ENCODE results near the gene UGT1A1. TPM values are rescaled to one million over a fixed set of nuclear protein-coding genes. Genes with fewer than 3 reads are reported as not detected.

UGT1A1 gene
- total RNA-seq, 2 donors from 2014 or later = 0.11 to 0.32 TPM

DNA sequence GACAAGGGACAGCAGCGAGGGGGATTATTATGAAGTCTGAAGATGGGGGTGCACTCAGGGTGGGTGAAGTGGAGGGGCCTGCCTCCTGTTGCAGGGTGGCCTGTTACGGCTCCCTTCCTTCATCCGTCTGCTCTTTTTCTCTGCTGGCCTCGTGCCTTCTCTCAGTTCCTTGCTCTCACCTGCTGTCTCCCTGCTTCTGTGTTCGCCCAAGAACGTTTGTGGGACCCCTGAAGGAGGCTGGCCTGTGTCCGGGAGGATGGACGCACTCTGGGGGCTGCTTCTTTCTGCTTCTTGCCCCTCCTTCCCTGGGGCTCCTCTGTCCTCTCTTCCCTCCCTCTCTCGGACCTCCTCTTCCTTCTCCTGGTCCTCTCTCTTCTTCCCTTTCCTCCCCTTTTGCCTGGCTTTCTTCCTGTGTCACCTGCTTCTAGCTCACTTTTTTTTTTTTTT, 31.8 kb downstream of the UGT1A1 start:
- Histone ChIP-seq H3K27ac (no peak overlapping the region), H3K4me3 (no peak overlapping the region), H3K36me3 (no peaks in the 10 kb centered on the region), H3K4me1 (replicated peaks) (no peaks in the 10 kb centered on the region), H3K9me3 (no peaks in the 10 kb centered on the region), H3K27me3 (replicated peaks; ENCODE audit: insufficient read depth) (no peaks in the 10 kb centered on the region)
- 77% methylated on average over 9 of the region's 9 CpGs for WGBS
- TF ChIP-seq, protein P1, sequence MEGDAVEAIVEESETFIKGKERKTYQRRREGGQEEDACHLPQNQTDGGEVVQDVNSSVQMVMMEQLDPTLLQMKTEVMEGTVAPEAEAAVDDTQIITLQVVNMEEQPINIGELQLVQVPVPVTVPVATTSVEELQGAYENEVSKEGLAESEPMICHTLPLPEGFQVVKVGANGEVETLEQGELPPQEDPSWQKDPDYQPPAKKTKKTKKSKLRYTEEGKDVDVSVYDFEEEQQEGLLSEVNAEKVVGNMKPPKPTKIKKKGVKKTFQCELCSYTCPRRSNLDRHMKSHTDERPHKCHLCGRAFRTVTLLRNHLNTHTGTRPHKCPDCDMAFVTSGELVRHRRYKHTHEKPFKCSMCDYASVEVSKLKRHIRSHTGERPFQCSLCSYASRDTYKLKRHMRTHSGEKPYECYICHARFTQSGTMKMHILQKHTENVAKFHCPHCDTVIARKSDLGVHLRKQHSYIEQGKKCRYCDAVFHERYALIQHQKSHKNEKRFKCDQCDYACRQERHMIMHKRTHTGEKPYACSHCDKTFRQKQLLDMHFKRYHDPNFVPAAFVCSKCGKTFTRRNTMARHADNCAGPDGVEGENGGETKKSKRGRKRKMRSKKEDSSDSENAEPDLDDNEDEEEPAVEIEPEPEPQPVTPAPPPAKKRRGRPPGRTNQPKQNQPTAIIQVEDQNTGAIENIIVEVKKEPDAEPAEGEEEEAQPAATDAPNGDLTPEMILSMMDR (IDR thresholded peaks at IDR 0.05) = no peak
- TF ChIP-seq POLR2A (IDR thresholded peaks at IDR 0.05) (no peak), POLR2AphosphoS5 (IDR thresholded peaks at IDR 0.05) (no peak)
- DNase-seq (ENCODE audit: low spot score) = no peak
- intact Hi-C loops (cut with DNase I) = no loop called here

DNA sequence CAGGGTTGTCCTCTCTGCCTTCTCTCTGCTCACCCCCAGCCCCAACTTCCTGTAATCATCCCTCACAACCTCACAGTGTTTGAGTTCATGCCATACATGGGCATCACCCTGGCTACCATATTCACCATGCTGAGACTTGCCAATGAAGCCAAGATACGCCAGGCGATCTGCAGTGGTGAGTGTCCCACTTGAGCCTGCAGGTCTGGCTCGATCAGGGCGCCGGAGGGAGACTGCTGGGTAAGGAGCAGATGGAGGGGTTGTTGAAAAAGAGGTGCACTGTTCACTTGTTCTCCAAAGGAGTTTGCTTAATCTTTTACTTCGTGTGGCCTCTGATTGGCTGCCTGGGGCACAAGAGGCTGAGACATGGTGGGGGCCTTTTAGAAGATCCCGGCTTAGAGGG, 32.6 kb downstream of the UGT1A1 start:
- TF ChIP-seq POLR2A (IDR thresholded peaks at IDR 0.05) (no peak), POLR2AphosphoS5 (IDR thresholded peaks at IDR 0.05) (no peak)
- Histone ChIP-seq H3K36me3 (no peaks in the 10 kb centered on the region), H3K27me3 (replicated peaks; ENCODE audit: insufficient read depth) (no peaks in the 10 kb centered on the region), H3K9me3 (no peaks in the 10 kb centered on the region), H3K27ac (no peak overlapping the region), H3K4me1 (replicated peaks) (no peaks in the 10 kb centered on the region), H3K4me3 (no peak overlapping the region)
- intact Hi-C loops (cut with DNase I) = no loop called here
- 85% methylated on average over 7 of the region's 7 CpGs for WGBS
- no peak for DNase-seq (ENCODE audit: low spot score)

DNA sequence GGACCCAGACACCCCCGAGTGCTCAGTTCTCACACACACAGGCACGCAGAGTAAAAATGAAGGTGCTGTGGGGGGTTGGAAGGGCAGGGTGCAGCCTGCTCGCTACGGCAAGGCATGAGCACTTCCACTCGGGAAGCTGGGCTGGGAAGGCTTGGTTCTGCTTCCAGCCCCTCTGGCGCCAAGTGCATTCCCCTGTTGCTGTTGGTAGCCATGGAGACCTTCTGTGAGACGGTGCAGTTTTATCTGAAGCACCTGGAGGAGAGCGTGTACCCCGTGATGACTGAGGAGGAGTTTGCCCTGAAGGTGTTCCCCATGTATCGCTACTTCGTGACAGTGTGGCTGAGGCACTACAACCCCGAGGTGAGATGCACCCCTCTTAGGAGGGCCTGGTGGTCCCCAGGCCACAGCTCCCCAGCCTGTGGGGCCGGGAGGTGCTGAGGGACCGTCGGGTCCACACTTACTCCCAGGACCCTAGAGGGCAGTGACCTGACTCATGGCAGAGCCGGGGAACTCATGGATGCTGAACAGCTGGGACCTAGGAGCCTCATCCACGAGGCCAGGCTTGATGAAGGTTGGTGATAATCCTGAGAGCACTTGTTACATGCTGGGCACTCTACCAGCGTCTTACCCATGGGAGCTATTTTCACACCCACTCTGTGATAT, 33.5 kb downstream of the UGT1A1 start:
- no peak for DNase-seq (ENCODE audit: low spot score)
- Histone ChIP-seq H3K27ac (no peak overlapping the region), H3K36me3 (no peaks in the 10 kb centered on the region), H3K4me3 (no peak overlapping the region), H3K4me1 (replicated peaks) (no peaks in the 10 kb centered on the region), H3K27me3 (replicated peaks; ENCODE audit: insufficient read depth) (no peaks in the 10 kb centered on the region), H3K9me3 (no peaks in the 10 kb centered on the region)
- intact Hi-C loops (cut with DNase I) = no loop called here
- TF ChIP-seq POLR2A (IDR thresholded peaks at IDR 0.05) = no peak
- no peak for TF ChIP-seq POLR2AphosphoS5 (IDR thresholded peaks at IDR 0.05)
- TF ChIP-seq, protein P1 (IDR thresholded peaks at IDR 0.05) = no peak
- WGBS = 73% methylated on average over 18 of the region's 18 CpGs

DNA sequence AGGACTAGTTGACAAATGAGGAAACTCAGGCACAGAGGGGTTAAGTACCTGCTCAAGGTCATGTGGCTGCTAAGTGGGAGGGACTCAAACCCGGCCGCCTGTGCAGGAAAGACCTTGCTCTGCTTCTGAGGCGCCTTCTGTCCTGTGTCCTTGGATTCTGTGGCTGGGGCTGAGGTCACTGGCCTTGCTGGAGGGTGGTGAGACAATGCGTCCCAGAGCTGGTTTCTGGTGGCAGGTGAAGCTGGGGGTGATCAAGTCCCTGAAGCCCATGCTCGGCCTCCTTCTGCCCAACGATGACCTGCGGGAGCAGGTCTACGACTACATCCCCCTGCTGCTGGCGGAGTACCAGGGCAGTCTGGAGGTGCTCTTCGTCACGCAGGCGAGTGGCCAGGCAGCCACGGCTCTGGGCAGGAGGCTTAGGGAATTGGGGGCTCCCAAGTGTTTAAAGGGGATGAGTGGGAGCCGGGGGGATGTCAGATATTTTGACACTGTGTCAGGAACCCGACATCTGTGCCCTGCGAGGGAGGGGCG, 34.1 kb downstream of the UGT1A1 start:
- intact Hi-C loops (cut with DNase I) = no loop called here
- no peak overlapping the region for H3K27ac ChIP-seq
- H3K27me3 ChIP-seq (replicated peaks; ENCODE audit: insufficient read depth) = no peaks in the 10 kb centered on the region
- no peaks in the 10 kb centered on the region for H3K36me3 ChIP-seq
- TF ChIP-seq POLR2AphosphoS5 (IDR thresholded peaks at IDR 0.05) (no peak), POLR2A (IDR thresholded peaks at IDR 0.05) (no peak)
- TF ChIP-seq, protein P1 (IDR thresholded peaks at IDR 0.05) = no peak
- no peak for DNase-seq (ENCODE audit: low spot score)
- no peak overlapping the region for H3K4me3 ChIP-seq
- H3K4me1 ChIP-seq (replicated peaks) = no peaks in the 10 kb centered on the region
- H3K9me3 ChIP-seq = no peaks in the 10 kb centered on the region
- WGBS = 81% methylated on average over 17 of the region's 17 CpGs

DNA sequence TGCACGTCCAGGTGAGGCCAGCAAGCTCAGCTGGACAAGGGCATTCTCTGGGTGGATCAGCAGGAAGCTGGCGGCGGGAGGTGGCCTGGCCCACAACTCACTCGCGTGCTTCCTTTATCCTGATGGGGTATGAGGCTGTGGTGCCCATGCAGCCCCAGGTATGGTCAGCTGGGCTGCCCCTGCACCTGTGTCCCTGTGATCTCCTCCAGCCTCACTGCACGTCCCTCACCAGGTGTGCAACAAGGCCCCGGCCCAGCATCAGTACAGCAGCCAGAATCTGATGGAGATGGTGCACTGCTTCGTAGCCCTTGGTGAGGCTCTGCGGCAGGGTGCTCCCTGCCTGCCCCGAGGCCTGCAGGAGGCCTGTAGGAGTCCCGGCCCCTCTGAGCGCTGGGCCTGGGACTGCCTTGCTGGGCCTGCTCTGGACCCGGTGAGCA, 35.7 kb downstream of the UGT1A1 start:
- no peaks in the 10 kb centered on the region for H3K9me3 ChIP-seq
- no peaks in the 10 kb centered on the region for H3K4me1 ChIP-seq (replicated peaks)
- H3K27ac ChIP-seq = no peak overlapping the region
- no peak overlapping the region for H3K4me3 ChIP-seq
- H3K27me3 ChIP-seq (replicated peaks; ENCODE audit: insufficient read depth) = no peaks in the 10 kb centered on the region
- no peaks in the 10 kb centered on the region for H3K36me3 ChIP-seq
- DNase-seq (ENCODE audit: low spot score) = no peak
- WGBS = 91% methylated on average over 13 of the region's 13 CpGs
- no peak for TF ChIP-seq POLR2A (IDR thresholded peaks at IDR 0.05)
- TF ChIP-seq, protein P1 (IDR thresholded peaks at IDR 0.05) = no peak
- no peak for TF ChIP-seq POLR2AphosphoS5 (IDR thresholded peaks at IDR 0.05)
- intact Hi-C loops (cut with DNase I) = no loop called here

Data from prostate gland (tissue), 2 donors.